Epithelial cell of proximal tubule (primary cell): ENCODE measurements around the gene TSFM. TPM values are rescaled to one million over a fixed set of nuclear protein-coding genes. Genes with fewer than 3 reads are reported as not detected.
A peak's percentile ranks its signal among the peaks of the same experiment; 100 is the strongest.

Experiments used
- DNase-seq: peaks from one replicate; pipeline ENCODE4 v3.0.0-alpha.2; 2011; ENCODE audit warnings: low read depth
- H3K4me3 ChIP-seq: 2 replicates; pipeline ENCODE4 v1.5.1; 2011; ENCODE audit warnings: low read depth, mild to moderate bottlenecking, low read length
- total RNA-seq: library from RNA; depleted of rRNA; stranded (reverse); fragments of >200 nt; gene quantifications from 2 replicates; pipeline ENCODE4 v1.2.3, GENCODE V29; 2015
- TF ChIP-seq, protein P1 (sequence below): conservative IDR thresholded peaks from 2 replicates; pipeline ENCODE4 v1.5.1; 2012; ENCODE audit warnings: low read depth, mild to moderate bottlenecking, low read length

TSFM gene
- 30.6 and 42.8 TPM in 2 replicates for total RNA-seq

- peak; percentile 42 for DNase-seq
- peak within 1 kb of the TSS; percentile 95 for H3K4me3 ChIP-seq
- TF ChIP-seq, protein P1, sequence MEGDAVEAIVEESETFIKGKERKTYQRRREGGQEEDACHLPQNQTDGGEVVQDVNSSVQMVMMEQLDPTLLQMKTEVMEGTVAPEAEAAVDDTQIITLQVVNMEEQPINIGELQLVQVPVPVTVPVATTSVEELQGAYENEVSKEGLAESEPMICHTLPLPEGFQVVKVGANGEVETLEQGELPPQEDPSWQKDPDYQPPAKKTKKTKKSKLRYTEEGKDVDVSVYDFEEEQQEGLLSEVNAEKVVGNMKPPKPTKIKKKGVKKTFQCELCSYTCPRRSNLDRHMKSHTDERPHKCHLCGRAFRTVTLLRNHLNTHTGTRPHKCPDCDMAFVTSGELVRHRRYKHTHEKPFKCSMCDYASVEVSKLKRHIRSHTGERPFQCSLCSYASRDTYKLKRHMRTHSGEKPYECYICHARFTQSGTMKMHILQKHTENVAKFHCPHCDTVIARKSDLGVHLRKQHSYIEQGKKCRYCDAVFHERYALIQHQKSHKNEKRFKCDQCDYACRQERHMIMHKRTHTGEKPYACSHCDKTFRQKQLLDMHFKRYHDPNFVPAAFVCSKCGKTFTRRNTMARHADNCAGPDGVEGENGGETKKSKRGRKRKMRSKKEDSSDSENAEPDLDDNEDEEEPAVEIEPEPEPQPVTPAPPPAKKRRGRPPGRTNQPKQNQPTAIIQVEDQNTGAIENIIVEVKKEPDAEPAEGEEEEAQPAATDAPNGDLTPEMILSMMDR, result peak; percentile 90
Measured at GRCh38 chr12:57782608-57783465, at the start of gene TSFM. TSS of gene TSFM (plus strand) at chr12:57782787. CDS start at chr12:57782802, 15 bp downstream.

GRCh38 chr12:57733928-57734327, 48.7 kb upstream of the TSFM start:
- H3K4me3 ChIP-seq, result no peak overlapping the region
- no peak for DNase-seq
- TF ChIP-seq, protein P1, result no peak

DNA sequence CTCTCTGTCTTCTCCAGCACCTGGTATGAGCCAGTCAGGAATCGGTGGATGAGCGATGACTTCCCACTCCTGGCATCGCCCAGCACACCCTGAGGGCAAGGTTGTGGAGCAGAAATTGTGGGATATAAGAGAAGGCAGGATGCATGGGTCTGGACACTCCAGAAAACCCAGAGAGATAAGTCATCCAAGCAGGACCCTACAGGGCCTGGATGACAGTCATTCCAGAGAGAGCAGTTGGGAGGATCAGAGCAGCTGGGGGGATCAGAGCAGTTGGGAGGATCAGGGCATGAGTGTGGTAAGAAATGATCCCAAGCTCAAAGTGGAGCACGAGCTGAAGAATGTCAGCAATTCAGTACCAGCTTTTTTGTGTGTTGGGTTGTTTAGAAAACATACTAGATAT, 48.0 kb upstream of the TSFM start:
- H3K4me3 ChIP-seq, result no peak overlapping the region
- TF ChIP-seq, protein P1, result no peak
- no peak for DNase-seq

DNA sequence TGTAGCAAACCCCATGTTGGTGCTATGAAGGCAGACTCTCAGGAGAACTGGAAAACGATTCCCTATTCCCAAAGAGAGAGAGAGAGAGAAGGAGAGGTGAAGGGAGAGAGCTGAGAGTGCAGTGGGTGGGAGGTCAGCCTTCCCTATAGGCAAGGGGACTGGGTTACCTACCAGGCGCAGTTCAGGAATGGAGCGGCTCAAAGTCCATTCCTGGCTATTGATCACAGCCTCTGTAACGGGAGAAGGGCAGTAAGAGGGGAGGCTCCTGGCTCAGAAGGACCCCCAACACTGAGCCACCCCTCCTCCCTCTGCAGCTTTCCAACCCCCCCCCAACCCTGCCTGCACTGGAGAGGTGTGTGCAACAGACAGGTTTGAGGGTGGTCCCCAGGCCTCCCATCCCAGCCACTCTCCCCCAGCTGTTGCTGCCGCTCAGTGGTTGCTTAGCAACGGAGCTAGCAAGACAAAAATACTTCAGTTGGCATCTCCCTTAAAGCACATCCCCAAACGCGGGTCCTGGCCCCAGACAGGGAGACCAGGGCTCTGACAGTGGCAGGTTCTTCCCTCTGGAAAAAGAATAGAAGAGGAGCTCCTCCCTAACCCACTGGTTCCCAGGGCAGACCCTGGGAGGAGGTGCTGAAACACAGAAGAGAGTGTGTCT, 47.3 kb upstream of the TSFM start:
- H3K4me3 ChIP-seq, result no peak overlapping the region
- no peak for DNase-seq
- TF ChIP-seq, protein P1, result no peak

- peak overlapping the region; percentile 7 for H3K4me3 ChIP-seq
Measured at GRCh38 chr12:57735952-57736740, 46.4 kb upstream of the TSFM start.

DNA sequence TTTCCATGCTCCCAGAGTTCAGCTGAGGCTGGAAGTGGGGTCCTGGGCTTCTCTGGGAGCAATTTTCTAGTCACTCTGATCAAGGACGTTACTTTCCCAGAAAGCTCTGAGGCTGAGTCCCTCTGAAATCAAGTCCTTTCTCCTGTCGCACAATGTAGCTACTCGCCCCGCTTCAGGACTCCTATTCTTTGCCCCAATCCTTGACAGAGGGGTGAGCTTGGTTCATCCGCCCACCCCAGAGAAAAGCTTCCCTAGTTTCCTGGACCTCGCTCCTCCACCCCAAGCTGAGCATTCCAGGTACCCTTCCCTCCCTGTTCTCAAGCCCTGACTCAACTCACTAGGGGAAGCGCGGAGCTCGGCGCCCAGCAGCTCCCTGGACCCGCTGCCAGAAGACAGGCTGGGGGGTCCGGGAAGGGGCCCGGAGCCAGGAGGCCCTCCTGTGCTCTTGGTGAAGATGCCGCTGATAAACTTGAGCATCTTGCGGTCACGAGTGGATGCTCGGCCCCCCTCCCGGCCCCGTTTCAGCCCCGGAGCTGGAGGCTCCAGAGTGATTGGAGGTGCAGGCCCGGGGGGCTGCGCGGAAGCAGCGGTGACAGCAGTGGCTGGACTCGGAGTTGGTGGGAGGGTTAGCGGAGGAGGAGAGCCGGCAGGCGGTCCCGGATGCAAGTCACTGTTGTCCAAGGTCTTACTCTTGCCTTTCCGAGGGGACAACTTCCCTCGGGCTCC, 45.7 kb upstream of the TSFM start:
- no peak for DNase-seq
- no peak overlapping the region for H3K4me3 ChIP-seq
- TF ChIP-seq, protein P1, result no peak

More at GRCh38 chr12:57735952-57736740, 46.4 kb upstream of the TSFM start:
- TF ChIP-seq, protein P1, result peak; percentile 34
- no peak for DNase-seq
